Measurements from ENCODE around the gene ADGRV1.

DNA sequence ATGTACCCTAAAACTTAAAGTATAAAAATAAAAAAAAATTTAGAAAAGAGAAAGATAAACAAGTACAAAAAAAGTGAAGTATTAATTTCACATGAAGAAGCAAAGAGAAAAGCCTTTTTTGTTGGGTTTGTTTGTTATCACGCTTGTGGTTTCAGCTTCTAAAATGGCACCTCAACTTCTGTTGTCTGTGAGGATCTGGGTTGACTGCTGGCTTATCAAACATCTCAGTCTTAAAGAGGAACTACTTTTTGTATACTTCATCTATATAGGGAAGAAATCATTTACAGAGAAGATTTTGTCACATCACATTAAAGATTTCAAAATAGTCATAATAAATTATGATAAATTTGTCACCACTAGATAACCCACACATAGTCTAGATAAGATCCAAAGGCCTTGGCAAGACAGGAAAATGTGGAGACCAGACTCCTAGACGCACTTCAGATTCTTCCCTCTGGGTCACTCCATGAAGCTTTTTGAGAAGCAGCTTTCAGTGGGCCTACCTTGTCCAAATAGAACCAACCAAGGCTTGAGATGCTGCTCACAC, 8.8 kb upstream of the ADGRV1 start:
- TF ChIP-seq ELF1 (tag; IDR thresholded peaks at IDR 0.05) (no peak), ZNF263 (CRISPR knock-in tag; IDR thresholded peaks at IDR 0.05; ENCODE audit: borderline replicate concordance) (no peak), HMGN3 (IDR thresholded peaks at IDR 0.05; ENCODE audit: borderline replicate concordance, extremely low read depth, insufficient read length, low read depth, low read length) (no peak), POLR2A (conservative IDR thresholded peaks at IDR 0.05) (no peak), POLR2AphosphoS5 (IDR thresholded peaks at IDR 0.05; ENCODE audit: control insufficient read depth, insufficient read depth, low read depth, low read length) (no peak), RCOR1 (IDR thresholded peaks at IDR 0.05; ENCODE audit: borderline replicate concordance in 1 of 2, low read depth in 2 of 2, low read length in 2 of 2) (no peak), ZNF274 (IDR thresholded peaks at IDR 0.05; ENCODE audit: borderline replicate concordance, low read depth, low read length) (no peak), CBFB (CRISPR knock-in tag; IDR thresholded peaks at IDR 0.05) (no peak), EP300 (IDR thresholded peaks at IDR 0.05; ENCODE audit: low read length) (no peak)
- TF ChIP-seq, protein P1, sequence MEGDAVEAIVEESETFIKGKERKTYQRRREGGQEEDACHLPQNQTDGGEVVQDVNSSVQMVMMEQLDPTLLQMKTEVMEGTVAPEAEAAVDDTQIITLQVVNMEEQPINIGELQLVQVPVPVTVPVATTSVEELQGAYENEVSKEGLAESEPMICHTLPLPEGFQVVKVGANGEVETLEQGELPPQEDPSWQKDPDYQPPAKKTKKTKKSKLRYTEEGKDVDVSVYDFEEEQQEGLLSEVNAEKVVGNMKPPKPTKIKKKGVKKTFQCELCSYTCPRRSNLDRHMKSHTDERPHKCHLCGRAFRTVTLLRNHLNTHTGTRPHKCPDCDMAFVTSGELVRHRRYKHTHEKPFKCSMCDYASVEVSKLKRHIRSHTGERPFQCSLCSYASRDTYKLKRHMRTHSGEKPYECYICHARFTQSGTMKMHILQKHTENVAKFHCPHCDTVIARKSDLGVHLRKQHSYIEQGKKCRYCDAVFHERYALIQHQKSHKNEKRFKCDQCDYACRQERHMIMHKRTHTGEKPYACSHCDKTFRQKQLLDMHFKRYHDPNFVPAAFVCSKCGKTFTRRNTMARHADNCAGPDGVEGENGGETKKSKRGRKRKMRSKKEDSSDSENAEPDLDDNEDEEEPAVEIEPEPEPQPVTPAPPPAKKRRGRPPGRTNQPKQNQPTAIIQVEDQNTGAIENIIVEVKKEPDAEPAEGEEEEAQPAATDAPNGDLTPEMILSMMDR (IDR thresholded peaks at IDR 0.05 in 2 of 3, conservative IDR thresholded peaks at IDR 0.05 in 1 of 3; ENCODE audit: insufficient read depth in 2 of 3, low read depth in 1 of 3, low read length in 3 of 3), result no peak
- TF ChIP-seq, protein P2, sequence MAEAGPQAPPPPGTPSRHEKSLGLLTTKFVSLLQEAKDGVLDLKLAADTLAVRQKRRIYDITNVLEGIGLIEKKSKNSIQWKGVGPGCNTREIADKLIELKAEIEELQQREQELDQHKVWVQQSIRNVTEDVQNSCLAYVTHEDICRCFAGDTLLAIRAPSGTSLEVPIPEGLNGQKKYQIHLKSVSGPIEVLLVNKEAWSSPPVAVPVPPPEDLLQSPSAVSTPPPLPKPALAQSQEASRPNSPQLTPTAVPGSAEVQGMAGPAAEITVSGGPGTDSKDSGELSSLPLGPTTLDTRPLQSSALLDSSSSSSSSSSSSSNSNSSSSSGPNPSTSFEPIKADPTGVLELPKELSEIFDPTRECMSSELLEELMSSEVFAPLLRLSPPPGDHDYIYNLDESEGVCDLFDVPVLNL (CRISPR knock-in tag; IDR thresholded peaks at IDR 0.05; ENCODE audit: low read depth), result no peak
- TF ChIP-seq, protein P3, sequence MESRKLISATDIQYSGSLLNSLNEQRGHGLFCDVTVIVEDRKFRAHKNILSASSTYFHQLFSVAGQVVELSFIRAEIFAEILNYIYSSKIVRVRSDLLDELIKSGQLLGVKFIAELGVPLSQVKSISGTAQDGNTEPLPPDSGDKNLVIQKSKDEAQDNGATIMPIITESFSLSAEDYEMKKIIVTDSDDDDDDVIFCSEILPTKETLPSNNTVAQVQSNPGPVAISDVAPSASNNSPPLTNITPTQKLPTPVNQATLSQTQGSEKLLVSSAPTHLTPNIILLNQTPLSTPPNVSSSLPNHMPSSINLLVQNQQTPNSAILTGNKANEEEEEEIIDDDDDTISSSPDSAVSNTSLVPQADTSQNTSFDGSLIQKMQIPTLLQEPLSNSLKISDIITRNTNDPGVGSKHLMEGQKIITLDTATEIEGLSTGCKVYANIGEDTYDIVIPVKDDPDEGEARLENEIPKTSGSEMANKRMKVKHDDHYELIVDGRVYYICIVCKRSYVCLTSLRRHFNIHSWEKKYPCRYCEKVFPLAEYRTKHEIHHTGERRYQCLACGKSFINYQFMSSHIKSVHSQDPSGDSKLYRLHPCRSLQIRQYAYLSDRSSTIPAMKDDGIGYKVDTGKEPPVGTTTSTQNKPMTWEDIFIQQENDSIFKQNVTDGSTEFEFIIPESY (CRISPR knock-in tag; IDR thresholded peaks at IDR 0.05), result no peak
- TF ChIP-seq, protein P4, sequence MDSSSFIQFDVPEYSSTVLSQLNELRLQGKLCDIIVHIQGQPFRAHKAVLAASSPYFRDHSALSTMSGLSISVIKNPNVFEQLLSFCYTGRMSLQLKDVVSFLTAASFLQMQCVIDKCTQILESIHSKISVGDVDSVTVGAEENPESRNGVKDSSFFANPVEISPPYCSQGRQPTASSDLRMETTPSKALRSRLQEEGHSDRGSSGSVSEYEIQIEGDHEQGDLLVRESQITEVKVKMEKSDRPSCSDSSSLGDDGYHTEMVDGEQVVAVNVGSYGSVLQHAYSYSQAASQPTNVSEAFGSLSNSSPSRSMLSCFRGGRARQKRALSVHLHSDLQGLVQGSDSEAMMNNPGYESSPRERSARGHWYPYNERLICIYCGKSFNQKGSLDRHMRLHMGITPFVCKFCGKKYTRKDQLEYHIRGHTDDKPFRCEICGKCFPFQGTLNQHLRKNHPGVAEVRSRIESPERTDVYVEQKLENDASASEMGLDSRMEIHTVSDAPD (CRISPR knock-in tag; IDR thresholded peaks at IDR 0.05), result no peak

Measured in K562 (cell line).